Endothelial cell of hepatic sinusoid (primary cell): ENCODE measurements around the gene C2orf80.
"Not testable (repeated sequence)": the region's sequence is repeated elsewhere in the genome, so short reads cannot be mapped to it uniquely, and the experiment has no call there.

Source experiments
- in situ Hi-C: cut with HindIII; loops from 2 replicates; pipeline ENCODE4 v1.10.0; 2017; ENCODE audit warnings: low sequenced_read_pairs

C2orf80 gene

DNA sequence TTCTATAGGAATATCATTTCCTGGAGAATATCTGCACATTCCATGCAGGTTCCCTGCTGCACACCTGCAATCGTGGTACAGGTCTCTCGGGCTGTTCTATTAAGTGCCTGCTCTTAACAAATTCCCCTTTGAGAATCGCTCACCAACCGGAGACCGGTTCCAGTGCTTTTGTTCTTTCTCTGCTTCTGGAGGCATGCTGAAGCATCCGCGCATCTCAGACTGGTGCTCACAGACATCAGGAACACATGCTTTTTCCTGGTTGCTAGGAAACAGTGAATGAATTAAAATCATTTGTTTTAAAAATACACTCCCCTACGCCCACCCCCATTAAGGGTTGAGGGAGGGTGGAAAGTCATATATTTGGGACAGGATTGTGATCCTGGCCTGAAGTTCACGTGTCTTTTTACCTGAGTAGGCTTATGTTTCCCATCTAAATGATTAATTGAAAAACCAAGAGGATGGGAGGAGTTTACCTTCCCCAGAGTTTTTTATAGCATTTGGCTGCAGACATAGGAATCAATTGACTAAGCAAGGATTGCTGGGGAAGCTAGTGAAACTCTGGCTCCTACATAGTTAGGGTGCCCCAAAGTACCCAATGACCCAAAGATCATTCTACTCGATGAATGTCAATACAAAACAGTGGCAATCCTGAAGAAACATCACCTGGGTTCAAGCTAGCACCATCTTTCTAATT is at the start of gene C2orf80:
TSS of gene C2orf80 (minus strand) at position 221 of the 694 bp plus-strand sequence. CDS start 3,044 bp downstream, outside the sequence.
- in situ Hi-C loops, result no loop called here

DNA sequence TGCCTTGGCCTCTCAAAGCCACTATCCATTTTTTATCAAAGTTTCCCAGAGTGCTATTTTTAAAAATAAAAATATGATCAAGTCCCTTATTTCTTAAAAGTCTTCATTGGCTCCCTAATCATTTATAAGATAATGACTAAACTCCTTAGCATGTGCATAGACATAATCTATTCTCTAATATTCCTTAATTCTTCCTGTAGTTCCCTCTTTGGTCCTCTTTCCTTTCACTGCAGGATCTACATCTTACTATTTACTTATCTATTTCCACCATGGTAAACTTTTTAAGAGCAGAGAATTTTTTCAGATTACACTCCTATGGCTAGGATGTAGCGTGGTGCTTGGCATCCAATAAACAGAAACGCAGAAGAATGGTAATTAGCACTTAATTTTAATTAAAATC is 46.0 kb upstream of the C2orf80 start:
- in situ Hi-C loops, result no loop called here

GRCh38 chr2:208234786-208235185 is 45.0 kb upstream of the C2orf80 start:
- in situ Hi-C loops, result no loop called here

- in situ Hi-C loops, result no loop called here
Measured at GRCh38 chr2:208228476-208228875, 38.6 kb upstream of the C2orf80 start.

DNA sequence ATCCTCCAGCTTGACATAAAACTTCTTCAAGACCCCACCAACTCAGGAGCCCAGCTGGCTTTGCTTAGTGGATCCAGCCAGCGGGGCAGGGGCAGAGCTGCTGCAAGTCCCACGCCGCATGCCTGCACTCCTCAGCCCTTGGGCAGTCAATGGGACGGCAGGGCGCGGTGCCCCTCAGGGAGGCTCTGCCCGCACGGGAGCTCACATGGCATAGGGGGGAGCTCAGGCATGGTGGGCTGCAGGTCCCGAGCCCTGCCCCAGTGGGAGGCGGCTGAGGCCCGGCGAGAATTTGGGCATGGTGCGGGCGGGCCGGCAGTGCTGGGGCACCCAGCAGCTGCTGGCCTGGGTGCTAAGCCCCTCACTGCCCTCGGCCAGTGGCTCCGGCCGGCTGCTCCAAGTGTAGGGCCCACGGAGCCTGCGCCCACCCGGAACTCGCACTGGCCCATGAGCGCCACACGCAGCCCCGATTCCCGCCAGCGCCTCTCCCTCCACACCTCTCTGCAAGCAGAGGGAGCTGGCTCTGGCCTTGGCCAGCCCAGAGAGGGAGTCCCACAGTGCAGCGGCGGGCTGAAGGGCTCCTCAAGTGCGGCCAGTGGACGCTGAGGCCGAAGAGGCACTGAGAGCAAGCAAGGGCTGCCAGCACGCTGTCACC is 37.9 kb upstream of the C2orf80 start:
- in situ Hi-C loops, result no loop called here

- in situ Hi-C loops, result no loop called here
Measured at GRCh38 chr2:208224802-208225201, 35.0 kb upstream of the C2orf80 start.

- in situ Hi-C loops, result no loop called here
Measured at GRCh38 chr2:208222351-208222750, 32.5 kb upstream of the C2orf80 start.

GRCh38 chr2:208221873-208222272 is 32.0 kb upstream of the C2orf80 start:
- in situ Hi-C loops, result not testable (repeated sequence)

DNA sequence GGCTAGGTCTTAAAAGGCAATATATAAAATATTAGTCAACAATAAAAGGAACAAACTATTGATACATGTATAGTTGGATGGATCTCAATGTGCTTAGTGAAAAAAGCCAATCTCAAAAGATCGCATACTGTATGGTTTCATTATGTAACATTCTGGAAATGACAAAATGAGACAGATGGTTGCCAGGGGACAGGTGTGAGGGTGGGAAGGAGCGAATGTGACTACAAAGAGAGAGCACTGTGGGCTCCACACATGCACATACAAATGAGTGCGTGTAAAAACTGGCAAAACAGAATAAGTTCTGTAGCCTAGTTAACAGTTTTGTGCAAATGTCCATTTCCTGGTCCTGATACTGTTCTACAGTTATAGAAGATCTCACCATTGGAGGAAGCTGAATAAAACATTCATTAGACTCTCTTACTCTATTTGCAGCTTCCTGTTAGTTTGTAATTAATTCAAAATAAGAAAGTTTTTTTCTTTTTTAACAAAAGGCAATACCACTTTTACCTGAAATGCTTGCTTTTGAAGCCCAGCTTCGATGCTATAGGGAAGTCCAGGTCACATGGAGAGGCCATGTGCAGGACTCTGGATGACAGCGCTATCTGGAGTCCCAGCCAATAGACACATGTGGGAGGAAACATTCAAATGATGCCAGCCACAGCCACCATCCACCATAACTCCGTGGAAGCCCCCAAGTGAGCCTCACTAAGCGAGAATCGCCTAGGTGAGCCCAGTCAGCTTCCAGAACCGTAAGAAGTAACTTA is 21.0 kb upstream of the C2orf80 start:
- in situ Hi-C loops, result no loop called here

- in situ Hi-C loops, result no loop called here
Measured at GRCh38 chr2:208208335-208209085, 18.7 kb upstream of the C2orf80 start.

DNA sequence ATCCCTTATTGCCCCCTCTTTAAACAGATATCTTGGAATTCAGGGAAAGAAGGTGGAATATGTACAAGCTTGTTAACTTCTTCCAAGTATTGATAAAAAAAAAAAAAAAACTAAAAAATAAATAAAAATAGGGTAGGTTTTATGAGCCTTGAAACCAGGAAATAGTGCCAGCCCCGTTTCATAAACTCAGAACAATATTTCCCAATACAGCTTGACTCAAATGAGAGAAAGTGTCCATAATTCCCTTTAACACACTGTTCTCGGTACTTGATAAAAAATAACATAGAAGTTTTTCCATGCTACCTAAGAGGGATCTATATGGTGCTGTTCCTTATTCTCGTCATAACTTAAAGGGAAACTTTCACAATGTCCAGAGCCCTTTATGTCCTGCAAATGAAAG is 17.9 kb upstream of the C2orf80 start:
- in situ Hi-C loops, result no loop called here

DNA sequence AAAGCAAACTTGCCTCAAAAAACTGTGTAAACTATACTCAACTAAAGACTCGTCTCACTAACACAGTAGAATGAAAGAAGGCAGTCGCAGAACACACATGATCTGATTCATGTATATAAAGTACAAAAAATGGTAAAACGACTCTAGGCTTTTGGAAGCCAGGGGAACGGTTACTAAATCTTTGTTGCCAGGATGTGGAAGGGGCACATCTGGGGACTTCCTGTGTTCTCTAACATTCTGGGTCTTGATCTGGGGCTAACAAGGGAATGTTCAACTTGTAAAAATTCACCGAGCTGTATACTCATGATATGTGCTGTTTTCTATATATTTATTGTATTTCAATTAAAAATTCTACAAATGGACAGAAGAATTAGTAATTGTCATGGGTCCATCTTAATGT is 14.3 kb upstream of the C2orf80 start:
- in situ Hi-C loops, result no loop called here

GRCh38 chr2:208195531-208195930 is 5.7 kb upstream of the C2orf80 start:
- in situ Hi-C loops, result no loop called here

- in situ Hi-C loops, result no loop called here
Measured at GRCh38 chr2:208192611-208193236, 2.9 kb upstream of the C2orf80 start.

DNA sequence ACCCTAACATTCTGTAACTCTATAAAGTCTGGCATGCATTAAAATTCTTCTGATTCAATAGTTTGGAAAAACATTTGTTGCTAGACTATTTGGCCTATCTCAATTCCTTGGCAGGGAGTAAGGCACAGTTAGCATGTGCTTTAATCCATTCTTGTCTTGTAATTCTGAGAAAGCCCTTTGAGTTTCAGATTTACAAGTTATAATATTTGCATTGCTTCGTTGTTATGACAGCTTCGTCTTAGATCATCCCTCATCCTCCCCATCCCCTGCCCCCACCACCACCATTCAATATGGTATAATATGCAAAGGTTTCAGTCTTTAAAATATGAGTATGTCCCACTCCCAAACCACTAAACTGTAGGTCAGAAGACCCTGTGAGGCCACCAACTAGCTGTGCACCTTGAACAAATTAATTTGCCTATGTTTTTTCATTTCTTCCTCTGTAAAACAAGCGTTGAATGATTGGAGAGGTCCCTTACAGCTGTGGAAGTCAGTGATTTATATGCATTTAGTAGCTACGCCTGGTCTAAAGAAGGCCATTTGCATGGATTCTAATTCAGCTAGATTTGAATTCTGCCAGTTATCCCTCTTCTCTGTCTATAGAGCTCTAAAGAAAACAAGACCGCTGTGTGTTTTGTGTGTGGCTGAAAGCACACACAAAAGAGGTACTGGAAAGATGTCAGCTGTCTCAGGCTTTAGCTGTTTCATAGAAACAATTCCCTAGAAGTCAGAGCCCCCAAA is 591 bp downstream of the C2orf80 start:
- in situ Hi-C loops, result no loop called here

DNA sequence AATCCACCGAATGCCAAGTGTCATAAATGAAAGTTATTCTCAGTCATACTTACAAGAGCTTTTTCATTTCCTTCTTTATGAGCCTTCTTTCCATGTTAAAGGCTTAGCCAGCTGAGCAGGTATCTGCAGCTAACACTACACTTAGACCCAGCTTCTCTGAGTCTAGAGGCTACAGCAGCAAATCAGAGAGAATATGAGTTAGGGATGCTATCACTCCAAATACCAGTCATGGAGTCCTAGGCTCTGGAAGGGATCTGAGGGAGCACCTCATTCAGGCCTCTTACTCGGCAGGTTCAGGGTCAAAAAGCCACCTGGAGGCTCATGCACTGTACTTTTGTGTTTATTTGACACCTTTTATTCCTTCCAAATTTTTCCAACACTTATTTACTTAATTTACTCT is 2.9 kb downstream of the C2orf80 start:
- in situ Hi-C loops, result no loop called here

- in situ Hi-C loops, result no loop called here
Measured at GRCh38 chr2:208186465-208186864, 3.4 kb downstream of the C2orf80 start.

DNA sequence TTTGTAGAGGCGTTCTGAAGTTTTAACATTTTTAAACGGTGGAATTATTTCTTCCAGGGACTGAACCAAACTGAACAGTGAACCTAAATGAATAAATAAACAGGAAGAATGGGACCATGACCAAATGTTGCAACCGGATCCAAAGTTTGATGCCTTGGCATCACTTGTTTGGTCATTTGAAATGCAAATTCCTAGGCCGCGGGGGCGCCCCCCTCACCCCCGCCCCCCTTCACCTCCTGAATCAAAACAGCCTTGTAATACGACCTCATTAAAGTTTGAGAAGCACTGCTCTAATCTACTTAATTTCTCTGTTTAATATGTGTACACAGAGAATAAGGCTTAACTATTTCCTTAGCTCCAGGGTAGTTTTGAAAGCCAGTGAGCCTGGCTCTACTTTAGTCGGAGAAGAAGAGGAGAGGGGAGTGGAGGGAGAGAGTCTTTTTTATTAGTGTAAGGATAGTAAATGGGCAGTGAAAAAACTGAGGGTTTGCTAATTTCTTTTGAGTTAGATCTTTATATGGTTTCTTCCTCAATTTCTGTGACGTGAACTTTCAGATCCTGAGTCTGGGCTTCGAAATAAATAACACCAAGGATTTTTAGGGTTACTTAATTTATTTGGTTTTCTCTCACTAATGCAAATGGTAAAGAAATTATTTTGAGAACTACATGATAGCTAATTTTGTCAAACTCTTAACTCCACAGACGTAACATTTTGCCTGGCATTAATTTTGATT is 5.7 kb downstream of the C2orf80 start:
- in situ Hi-C loops, result no loop called here

DNA sequence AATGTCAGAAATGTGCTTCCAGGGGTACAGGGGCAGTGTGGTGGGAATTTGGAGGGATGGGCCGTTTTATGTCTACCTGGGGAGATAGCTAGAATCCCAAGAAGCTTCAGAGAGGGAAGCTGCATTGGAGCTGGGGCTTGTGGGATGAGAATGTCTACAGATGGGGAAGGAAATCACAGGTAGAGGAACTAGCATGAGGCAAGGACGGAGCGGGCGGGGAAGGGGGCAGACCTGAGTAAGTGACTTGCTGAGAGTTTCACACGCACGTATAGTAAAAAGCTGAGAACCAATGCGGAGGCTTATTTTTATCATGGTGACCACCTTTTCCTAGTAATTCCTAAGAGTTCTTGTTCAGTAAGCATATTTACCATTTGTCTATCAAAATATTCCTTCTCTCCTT is 6.3 kb downstream of the C2orf80 start:
- in situ Hi-C loops, result no loop called here
